ENCODE results near the gene AGAP2. TPM values are rescaled to one million over a fixed set of nuclear protein-coding genes. Genes with fewer than 3 reads are reported as not detected.

The AGAP2 gene
- total RNA-seq, 1 experiment from 2014 or later: 0.40 TPM

DNA sequence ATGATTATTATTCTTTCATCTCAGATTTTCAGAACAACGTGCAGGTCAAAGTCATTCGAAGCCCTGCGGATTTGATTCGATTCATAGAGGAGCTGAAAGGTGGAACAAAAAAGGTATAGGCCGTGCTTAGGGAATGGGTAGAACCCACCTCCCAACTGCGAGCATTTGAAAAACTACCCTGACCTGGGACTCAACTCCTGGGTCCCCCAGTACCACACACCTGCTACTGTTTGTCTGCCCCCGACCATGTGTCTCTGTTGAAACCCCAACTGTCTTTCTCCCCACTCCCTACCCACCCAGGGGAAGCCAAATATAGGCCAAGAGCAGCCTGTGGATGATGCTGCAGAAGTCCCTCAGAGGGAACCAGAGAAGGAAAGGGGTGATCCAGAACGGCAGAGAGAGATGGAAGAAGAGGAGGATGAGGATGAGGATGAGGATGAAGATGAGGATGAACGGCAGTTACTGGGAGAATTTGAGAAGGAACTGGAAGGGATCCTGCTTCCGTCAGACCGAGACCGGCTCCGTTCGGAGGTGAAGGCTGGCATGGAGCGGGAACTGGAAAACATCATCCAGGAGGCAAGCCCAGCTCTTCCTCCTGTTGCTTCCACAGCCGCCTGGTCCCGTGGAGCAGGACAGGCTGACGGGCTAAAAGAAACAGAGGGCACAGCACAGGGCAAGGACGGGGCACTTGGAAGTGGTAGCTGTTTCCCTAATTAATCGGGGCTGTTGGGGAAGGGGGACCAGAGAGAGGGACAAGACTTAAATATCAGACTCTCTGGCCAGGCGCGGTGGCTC, 20.5 kb downstream of the AGAP2 start:
- Histone ChIP-seq H3K9ac (ENCODE audit: low read length) (no peak overlapping the region), H3K36me3 (ENCODE audit: low read depth, low read length) (peaks cover 11% of the 10 kb centered on the region; the same call in 1 of the 2 replicates), H3K9me3 (ENCODE audit: low read length) (no peaks in the 10 kb centered on the region), H3K27me3 (ENCODE audit: low read length) (no peaks in the 10 kb centered on the region), H2AFZ (ENCODE audit: low read length) (no peak overlapping the region), H3K27ac (ENCODE audit: low read length) (no peak overlapping the region), H3K4me2 (ENCODE audit: low read length) (no peak overlapping the region), H3K79me2 (ENCODE audit: low read length) (no peaks in the 10 kb centered on the region), H3F3A (ENCODE audit: low read length, unreplicated experiment) (no peaks in the 10 kb centered on the region), H3K4me3 (ENCODE audit: low read length) (no peak overlapping the region), H3K9me2 (replicated peaks; ENCODE audit: low read length) (no peaks in the 10 kb centered on the region), H3K4me1 (ENCODE audit: insufficient read depth, low read length) (no peaks in the 10 kb centered on the region), H4K20me1 (ENCODE audit: low read length) (no peaks in the 10 kb centered on the region)
- no peak for ATAC-seq
- BruUV-seq (replicated peaks): TSS peak; percentile 16
- TF ChIP-seq EZH2phosphoT487 (IDR thresholded peaks at IDR 0.05; ENCODE audit: borderline replicate concordance, low read length): no peak
- TF ChIP-seq, protein P1, sequence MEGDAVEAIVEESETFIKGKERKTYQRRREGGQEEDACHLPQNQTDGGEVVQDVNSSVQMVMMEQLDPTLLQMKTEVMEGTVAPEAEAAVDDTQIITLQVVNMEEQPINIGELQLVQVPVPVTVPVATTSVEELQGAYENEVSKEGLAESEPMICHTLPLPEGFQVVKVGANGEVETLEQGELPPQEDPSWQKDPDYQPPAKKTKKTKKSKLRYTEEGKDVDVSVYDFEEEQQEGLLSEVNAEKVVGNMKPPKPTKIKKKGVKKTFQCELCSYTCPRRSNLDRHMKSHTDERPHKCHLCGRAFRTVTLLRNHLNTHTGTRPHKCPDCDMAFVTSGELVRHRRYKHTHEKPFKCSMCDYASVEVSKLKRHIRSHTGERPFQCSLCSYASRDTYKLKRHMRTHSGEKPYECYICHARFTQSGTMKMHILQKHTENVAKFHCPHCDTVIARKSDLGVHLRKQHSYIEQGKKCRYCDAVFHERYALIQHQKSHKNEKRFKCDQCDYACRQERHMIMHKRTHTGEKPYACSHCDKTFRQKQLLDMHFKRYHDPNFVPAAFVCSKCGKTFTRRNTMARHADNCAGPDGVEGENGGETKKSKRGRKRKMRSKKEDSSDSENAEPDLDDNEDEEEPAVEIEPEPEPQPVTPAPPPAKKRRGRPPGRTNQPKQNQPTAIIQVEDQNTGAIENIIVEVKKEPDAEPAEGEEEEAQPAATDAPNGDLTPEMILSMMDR (conservative IDR thresholded peaks at IDR 0.05; ENCODE audit: low read depth, low read length): no peak
- TF ChIP-seq EZH2 (IDR thresholded peaks at IDR 0.05; ENCODE audit: low read length, unreplicated experiment): no peak
- CTCF ChIA-PET: no interaction called here
- intact Hi-C loops (cut with micrococcal nuclease): no loop called here
- POLR2A ChIA-PET (ENCODE audit: unreplicated experiment): no interaction called here
- no peak for DNase-seq

DNA sequence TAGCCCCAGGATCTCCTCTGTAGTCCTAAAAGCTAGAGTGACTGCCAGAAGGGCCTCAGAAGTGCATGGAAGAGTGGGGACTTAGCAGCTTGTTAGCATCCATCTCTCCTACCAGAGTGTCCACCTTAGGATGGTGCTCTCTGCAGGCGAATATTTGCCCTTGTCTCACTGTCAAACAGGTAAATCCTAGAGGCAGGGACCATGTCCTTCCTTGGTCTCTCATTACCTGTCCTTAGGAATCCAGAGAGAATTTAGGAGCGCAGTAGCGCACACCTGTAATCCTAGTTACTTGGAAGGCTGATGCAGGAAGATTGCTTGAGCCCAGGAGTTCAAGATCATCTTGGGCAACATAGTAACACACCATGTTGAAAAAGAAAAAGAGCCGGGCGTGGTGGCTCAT, 21.4 kb downstream of the AGAP2 start:
- Histone ChIP-seq H3K4me1 (ENCODE audit: insufficient read depth, low read length) (no peaks in the 10 kb centered on the region), H3K9me2 (replicated peaks; ENCODE audit: low read length) (no peaks in the 10 kb centered on the region), H3K36me3 (ENCODE audit: low read depth, low read length) (peaks cover 11% of the 10 kb centered on the region; the same call in 1 of the 2 replicates), H4K20me1 (ENCODE audit: low read length) (no peaks in the 10 kb centered on the region), H3K9ac (ENCODE audit: low read length) (no peak overlapping the region), H3F3A (ENCODE audit: low read length, unreplicated experiment) (no peaks in the 10 kb centered on the region), H3K79me2 (ENCODE audit: low read length) (no peaks in the 10 kb centered on the region), H3K27ac (ENCODE audit: low read length) (no peak overlapping the region), H3K4me2 (ENCODE audit: low read length) (no peak overlapping the region), H3K9me3 (ENCODE audit: low read length) (no peaks in the 10 kb centered on the region), H3K4me3 (ENCODE audit: low read length) (no peak overlapping the region), H3K27me3 (ENCODE audit: low read length) (no peaks in the 10 kb centered on the region), H2AFZ (ENCODE audit: low read length) (no peak overlapping the region)
- ATAC-seq: no peak
- CTCF ChIA-PET: no interaction called here
- TF ChIP-seq, protein P1 (conservative IDR thresholded peaks at IDR 0.05; ENCODE audit: low read depth, low read length): no peak
- TF ChIP-seq EZH2 (IDR thresholded peaks at IDR 0.05; ENCODE audit: low read length, unreplicated experiment): no peak
- TF ChIP-seq EZH2phosphoT487 (IDR thresholded peaks at IDR 0.05; ENCODE audit: borderline replicate concordance, low read length): no peak
- intact Hi-C loops (cut with micrococcal nuclease): no loop called here
- BruUV-seq (replicated peaks): no TSS peak
- DNase-seq: no peak
- POLR2A ChIA-PET (ENCODE audit: unreplicated experiment): no interaction called here

DNA sequence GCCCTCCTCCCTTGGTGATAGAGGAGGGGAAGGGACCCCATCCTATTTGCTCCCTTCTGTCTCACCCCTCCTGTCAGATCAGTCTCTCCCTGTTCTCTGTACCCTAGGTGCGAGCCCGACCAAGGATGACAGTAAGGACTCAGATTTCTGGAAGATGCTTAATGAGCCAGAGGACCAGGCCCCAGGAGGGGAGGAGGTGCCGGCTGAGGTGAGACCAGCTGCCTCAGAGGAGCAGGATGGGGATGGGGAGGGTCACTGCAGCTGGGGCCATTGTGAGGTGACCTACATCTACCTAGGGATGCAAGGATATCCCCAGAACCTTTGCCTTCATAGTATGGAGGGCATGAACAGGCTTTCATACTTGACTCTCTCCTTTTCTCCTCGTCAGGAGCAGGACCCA, 22.2 kb downstream of the AGAP2 start:
- no TSS peak for BruUV-seq (replicated peaks)
- Histone ChIP-seq H3K36me3 (ENCODE audit: low read depth, low read length) (peaks cover 11% of the 10 kb centered on the region; the same call in 1 of the 2 replicates), H3K4me1 (ENCODE audit: insufficient read depth, low read length) (no peaks in the 10 kb centered on the region), H3K9me3 (ENCODE audit: low read length) (no peaks in the 10 kb centered on the region), H3F3A (ENCODE audit: low read length, unreplicated experiment) (no peaks in the 10 kb centered on the region), H3K79me2 (ENCODE audit: low read length) (no peaks in the 10 kb centered on the region), H4K20me1 (ENCODE audit: low read length) (no peaks in the 10 kb centered on the region), H2AFZ (ENCODE audit: low read length) (no peak overlapping the region), H3K27ac (ENCODE audit: low read length) (no peak overlapping the region), H3K4me3 (ENCODE audit: low read length) (no peak overlapping the region), H3K9ac (ENCODE audit: low read length) (no peak overlapping the region), H3K4me2 (ENCODE audit: low read length) (no peak overlapping the region), H3K9me2 (replicated peaks; ENCODE audit: low read length) (no peaks in the 10 kb centered on the region), H3K27me3 (ENCODE audit: low read length) (no peaks in the 10 kb centered on the region)
- ATAC-seq (no peak), DNase-seq (no peak)
- ChIA-PET CTCF (interaction anchor here (0.6 kb wide), 1 partner anchor 179 kb away, joined by 3 read pairs; no protein-coding TSS in a partner anchor), POLR2A (ENCODE audit: unreplicated experiment) (no interaction called here)
- no peak for TF ChIP-seq EZH2 (IDR thresholded peaks at IDR 0.05; ENCODE audit: low read length, unreplicated experiment)
- TF ChIP-seq, protein P1 (conservative IDR thresholded peaks at IDR 0.05; ENCODE audit: low read depth, low read length): no peak
- TF ChIP-seq EZH2phosphoT487 (IDR thresholded peaks at IDR 0.05; ENCODE audit: borderline replicate concordance, low read length): no peak
- intact Hi-C loops (cut with micrococcal nuclease): no loop called here

All from PC-3 (cell line).